Fibroblast of lung (primary cell): ENCODE results near the gene BAG3. TPM values are rescaled to one million over a fixed set of nuclear protein-coding genes. Genes with fewer than 3 reads are reported as not detected.

Experiments
- DNase-seq, 2 donors: peaks; one replicate each; pipeline versions ENCODE4 v3.0.0 to v3.0.0-alpha.2; 2010; ENCODE audit warnings: low read depth in 2 of 2
- H2AFZ ChIP-seq: 2 replicates; pipeline ENCODE4 v1.5.1; 2012; ENCODE audit warnings: low read length, control low read depth, inconsistent platforms
- H3K27ac ChIP-seq: 2 replicates; pipeline ENCODE4 v1.5.1; 2011; ENCODE audit warnings: low read length, control low read depth; ENCODE audit not compliant: insufficient read depth
- H3K27me3 ChIP-seq: 2 replicates; pipeline ENCODE4 v1.5.1; 2011; ENCODE audit warnings: mild to moderate bottlenecking, low read length; ENCODE audit not compliant: control insufficient read depth, insufficient read depth
- H3K36me3 ChIP-seq: 2 replicates; pipeline ENCODE4 v1.5.1; 2011; ENCODE audit warnings: low read length; ENCODE audit not compliant: control insufficient read depth, insufficient read depth
- H3K4me1 ChIP-seq: 2 replicates; pipeline ENCODE4 v1.5.1; 2011; ENCODE audit warnings: low read length; ENCODE audit not compliant: control insufficient read depth, insufficient read depth; ENCODE audit errors: extremely low read depth
- H3K4me2 ChIP-seq: 2 replicates; pipeline ENCODE4 v1.5.1; 2011; ENCODE audit warnings: low read length, control low read depth; ENCODE audit not compliant: insufficient read depth; ENCODE audit errors: extremely low read depth
- H3K4me3 ChIP-seq, 4 experiments: fragments of 200-600 bp in 1 of 4; sonication (generic) in 1 of 4; replicated peaks in 1 of 4; 2 replicates each; pipeline ENCODE4 v1.5.1; 2011 to 2016; ENCODE audit warnings: low read length in 4 of 4, low read depth in 3 of 4, mild to moderate bottlenecking in 3 of 4, control low read depth in 2 of 4, inconsistent platforms in 1 of 4, mixed read lengths in 1 of 4; ENCODE audit not compliant: insufficient read depth in 1 of 4; ENCODE audit errors: control extremely low read depth in 1 of 4
- H3K79me2 ChIP-seq: 2 replicates; pipeline ENCODE4 v1.5.1; 2012; ENCODE audit warnings: mild to moderate bottlenecking, low read length, inconsistent platforms; ENCODE audit not compliant: control insufficient read depth, insufficient read depth
- H3K9ac ChIP-seq: 2 replicates; pipeline ENCODE4 v1.5.1; 2011; ENCODE audit warnings: mild to moderate bottlenecking, low read length, control low read depth; ENCODE audit not compliant: insufficient read depth
- H3K9me3 ChIP-seq: 2 replicates; pipeline ENCODE4 v1.5.1; 2012; ENCODE audit warnings: low read depth, low read length; ENCODE audit not compliant: control insufficient read depth, insufficient read depth
- H4K20me1 ChIP-seq: 2 replicates; pipeline ENCODE4 v1.5.1; 2011; ENCODE audit warnings: low read length; ENCODE audit not compliant: control insufficient read depth, insufficient read depth; ENCODE audit errors: extremely low read depth
- CTCF ChIP-seq, 2 donors: IDR thresholded peaks in 1 of 2; conservative IDR thresholded peaks in 1 of 2; 1 replicate in 1 of 2; 2 replicates in 1 of 2; pipeline ENCODE4 v1.5.1; 2011 to 2012; ENCODE audit warnings: low read length in 2 of 2, control low read depth in 1 of 2, inconsistent platforms in 1 of 2, low read depth in 1 of 2, mild to moderate bottlenecking in 1 of 2
- EZH2 ChIP-seq: IDR thresholded peaks from 2 replicates; pipeline ENCODE4 v1.5.1; 2012; ENCODE audit warnings: low read length, control low read depth, mild to moderate bottlenecking; ENCODE audit errors: missing control alignments
- polyA plus RNA-seq, 2 donors: library from polyadenylated mRNA; depleted of rRNA in 1 of 2; stranded (reverse) in 1 of 2; unstranded in 1 of 2; fragments of >200 nt; gene quantifications; 2 replicates each; pipeline ENCODE4 v1.2.1, GENCODE V29; 2011 to 2012; ENCODE audit warnings: missing spikeins in 1 of 2
- total RNA-seq: library from RNA; depleted of rRNA; stranded (reverse); fragments of >200 nt; gene quantifications from 2 replicates; pipeline ENCODE4 v1.2.1, GENCODE V29; 2014

The BAG3 gene
- total and polyA plus RNA-seq, 2 donors (not counting 1 experiment from before 2014, with no cell fraction given): 8.4 to 20.0 TPM

GRCh38 chr10:119608316-119609155, 42.6 kb upstream of the BAG3 start:
- Histone ChIP-seq H3K4me3 (no peak overlapping the region), H3K27me3 (no peaks in the 10 kb centered on the region), H2AFZ (no peak overlapping the region), H3K79me2 (no peaks in the 10 kb centered on the region), H3K36me3 (no peaks in the 10 kb centered on the region), H3K9me3 (no peaks in the 10 kb centered on the region), H3K4me2 (peak overlapping the region; percentile 54), H4K20me1 (no peaks in the 10 kb centered on the region), H3K4me1 (no peaks in the 10 kb centered on the region), H3K9ac (no peak overlapping the region), H3K27ac (no peak overlapping the region)
- DNase-seq: peak; percentile 25 to 40
- TF ChIP-seq CTCF (conservative IDR thresholded peaks at IDR 0.05 in 1 of 2, IDR thresholded peaks at IDR 0.05 in 1 of 2; ENCODE audit: low read depth in 1 of 2, low read length in 2 of 2) (peak; percentile 61 to 74), EZH2 (no peak)

GRCh38 chr10:119609516-119609915, 41.7 kb upstream of the BAG3 start:
- Histone ChIP-seq H4K20me1 (no peaks in the 10 kb centered on the region), H3K79me2 (no peaks in the 10 kb centered on the region), H3K4me3 (no peak overlapping the region), H3K27me3 (no peaks in the 10 kb centered on the region), H3K9ac (no peak overlapping the region), H3K4me2 (no peak overlapping the region), H3K27ac (no peak overlapping the region), H3K4me1 (no peaks in the 10 kb centered on the region), H2AFZ (no peak overlapping the region), H3K9me3 (no peaks in the 10 kb centered on the region), H3K36me3 (no peaks in the 10 kb centered on the region)
- no peak for DNase-seq
- no peak for TF ChIP-seq EZH2
- TF ChIP-seq CTCF (conservative IDR thresholded peaks at IDR 0.05 in 1 of 2, IDR thresholded peaks at IDR 0.05 in 1 of 2; ENCODE audit: low read depth in 1 of 2, low read length in 2 of 2): no peak

GRCh38 chr10:119611433-119611832, 39.7 kb upstream of the BAG3 start:
- H3K4me3 ChIP-seq: no peak overlapping the region
- no peak overlapping the region for H3K4me2 ChIP-seq
- H3K36me3 ChIP-seq: no peaks in the 10 kb centered on the region
- no peaks in the 10 kb centered on the region for H3K9me3 ChIP-seq
- H3K9ac ChIP-seq: no peak overlapping the region
- H3K27me3 ChIP-seq: no peaks in the 10 kb centered on the region
- no peaks in the 10 kb centered on the region for H3K4me1 ChIP-seq
- H4K20me1 ChIP-seq: no peaks in the 10 kb centered on the region
- H3K27ac ChIP-seq: no peak overlapping the region
- no peak overlapping the region for H2AFZ ChIP-seq
- no peaks in the 10 kb centered on the region for H3K79me2 ChIP-seq
- no peak for TF ChIP-seq CTCF (conservative IDR thresholded peaks at IDR 0.05 in 1 of 2, IDR thresholded peaks at IDR 0.05 in 1 of 2; ENCODE audit: low read depth in 1 of 2, low read length in 2 of 2)
- TF ChIP-seq EZH2: no peak
- no peak for DNase-seq
